Upper lobe of left lung (tissue), 4 donors: ENCODE measurements around the gene DOCK6.

Experiments
- POLR2A ChIP-seq, 4 donors: fragments of 450-650 bp; IDR thresholded peaks; one replicate each; pipeline ENCODE4 v1.5.1; 2016 to 2017; ENCODE audit warnings: antibody characterized with exemption in 4 of 4, mild to moderate bottlenecking in 2 of 4
- TF ChIP-seq, protein P1 (sequence below), 6 experiments: fragments of 450-650 bp in 4 of 6; fragments of 200-600 bp in 2 of 6; sonication (generic) in 2 of 6; IDR thresholded peaks; one replicate each; pipeline ENCODE4 v1.5.1; 2016 to 2019; ENCODE audit warnings: antibody characterized with exemption in 6 of 6

DNA sequence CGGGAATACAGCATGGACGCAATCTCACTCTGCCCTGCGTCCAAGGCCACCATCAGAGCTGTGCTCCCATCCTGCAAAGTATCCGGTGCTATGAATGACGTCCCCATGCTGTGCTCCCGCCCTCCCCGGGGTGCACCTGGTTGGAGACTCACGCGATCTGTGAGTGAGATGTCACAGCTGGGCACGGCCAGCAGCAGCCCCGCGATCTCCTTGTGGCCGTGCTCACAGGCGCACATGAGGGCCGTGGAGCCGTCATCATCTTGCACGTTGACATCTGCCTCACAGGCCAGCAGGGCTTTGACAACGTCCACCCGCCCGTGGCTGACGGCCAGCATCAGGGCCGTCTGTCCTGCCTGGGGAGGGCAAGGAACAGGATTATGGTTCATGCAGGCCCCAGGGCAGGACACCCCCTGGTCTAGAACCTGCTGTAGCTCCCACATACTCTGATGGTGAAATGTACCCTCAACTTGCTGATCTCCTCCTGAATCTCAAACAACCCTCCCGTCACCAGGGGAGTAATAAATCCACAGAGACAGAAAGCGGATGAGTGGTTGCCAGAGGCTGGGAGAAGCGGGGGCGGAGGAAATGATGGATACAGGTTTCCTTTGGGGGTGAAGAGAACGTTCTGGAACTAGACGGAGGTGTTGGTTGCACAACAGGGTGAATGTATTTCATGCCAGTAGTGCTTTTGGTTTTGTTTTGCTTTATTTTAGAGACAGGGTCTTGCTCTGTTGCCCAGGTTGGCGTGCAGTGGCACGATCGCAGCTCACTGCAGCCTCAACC, 92.2 kb downstream of the DOCK6 start:
- TF ChIP-seq, protein P1, sequence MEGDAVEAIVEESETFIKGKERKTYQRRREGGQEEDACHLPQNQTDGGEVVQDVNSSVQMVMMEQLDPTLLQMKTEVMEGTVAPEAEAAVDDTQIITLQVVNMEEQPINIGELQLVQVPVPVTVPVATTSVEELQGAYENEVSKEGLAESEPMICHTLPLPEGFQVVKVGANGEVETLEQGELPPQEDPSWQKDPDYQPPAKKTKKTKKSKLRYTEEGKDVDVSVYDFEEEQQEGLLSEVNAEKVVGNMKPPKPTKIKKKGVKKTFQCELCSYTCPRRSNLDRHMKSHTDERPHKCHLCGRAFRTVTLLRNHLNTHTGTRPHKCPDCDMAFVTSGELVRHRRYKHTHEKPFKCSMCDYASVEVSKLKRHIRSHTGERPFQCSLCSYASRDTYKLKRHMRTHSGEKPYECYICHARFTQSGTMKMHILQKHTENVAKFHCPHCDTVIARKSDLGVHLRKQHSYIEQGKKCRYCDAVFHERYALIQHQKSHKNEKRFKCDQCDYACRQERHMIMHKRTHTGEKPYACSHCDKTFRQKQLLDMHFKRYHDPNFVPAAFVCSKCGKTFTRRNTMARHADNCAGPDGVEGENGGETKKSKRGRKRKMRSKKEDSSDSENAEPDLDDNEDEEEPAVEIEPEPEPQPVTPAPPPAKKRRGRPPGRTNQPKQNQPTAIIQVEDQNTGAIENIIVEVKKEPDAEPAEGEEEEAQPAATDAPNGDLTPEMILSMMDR (IDR thresholded peaks at IDR 0.05), result no peak
- TF ChIP-seq POLR2A (IDR thresholded peaks at IDR 0.05), result no peak
